SK-N-SH treated with all-trans-retinoic acid at 6 μM for 48 hours (cell line): ENCODE data around the gene GNRH2.

Experiments used
- ATAC-seq: fragments of 200-7000 bp; cut with Tn5 transposase; 3 replicates; pipeline ENCODE4 v1.9.1; 2020; ENCODE audit warnings: mild to moderate bottlenecking, moderate library complexity
- ARNTL ChIP-seq: fragments of 450-650 bp; formaldehyde crosslinking; IDR thresholded peaks from 2 replicates; pipeline ENCODE4 v1.5.0; 2020; ENCODE audit warnings: low read depth, mild to moderate bottlenecking, moderate library complexity, borderline replicate concordance
- BACH2 ChIP-seq: fragments of 250-450 bp; sonication (Bioruptor Pico); IDR thresholded peaks from 2 replicates; pipeline ENCODE4 v1.9.0; 2021; ENCODE audit warnings: mild to moderate bottlenecking, borderline replicate concordance
- CREB5 ChIP-seq: fragments of 250-450 bp; sonication (Bioruptor Pico); IDR thresholded peaks from 2 replicates; pipeline ENCODE4 v1.5.1; 2020; ENCODE audit warnings: low read depth, mild to moderate bottlenecking, moderate library complexity
- ESRRG ChIP-seq: fragments of 250-450 bp; sonication (Bioruptor Pico); IDR thresholded peaks from 2 replicates; pipeline ENCODE4 v1.6.1; 2021; ENCODE audit warnings: mild to moderate bottlenecking
- GLIS3 ChIP-seq: fragments of 250-450 bp; sonication (Bioruptor Pico); IDR thresholded peaks from 2 replicates; pipeline ENCODE4 v1.5.0; 2020; ENCODE audit warnings: mild to moderate bottlenecking, moderate library complexity
- ISL1 ChIP-seq: fragments of 250-450 bp; sonication (Bioruptor Pico); IDR thresholded peaks from 2 replicates; pipeline ENCODE4 v2.1.2; 2022; ENCODE audit warnings: mild to moderate bottlenecking, moderate library complexity
- PPARA ChIP-seq: fragments of 250-450 bp; sonication (Bioruptor Pico); IDR thresholded peaks from 2 replicates; pipeline ENCODE4 v1.5.0; 2020; ENCODE audit warnings: mild to moderate bottlenecking, borderline replicate concordance
- RARB ChIP-seq: fragments of 250-450 bp; sonication (Bioruptor Pico); IDR thresholded peaks from 2 replicates; pipeline ENCODE4 v1.8.0; 2021; ENCODE audit warnings: mild to moderate bottlenecking, moderate library complexity
- SNAI2 ChIP-seq: fragments of 250-450 bp; sonication (Bioruptor Pico); IDR thresholded peaks from 2 replicates; pipeline ENCODE4 v1.5.0; 2020; ENCODE audit warnings: mild to moderate bottlenecking, moderate library complexity
- TCF4 ChIP-seq: fragments of 250-450 bp; sonication (Bioruptor Pico); IDR thresholded peaks from 2 replicates; pipeline ENCODE4 v1.8.0; 2021; ENCODE audit warnings: mild to moderate bottlenecking, moderate library complexity, borderline replicate concordance
- TOX ChIP-seq: fragments of 250-450 bp; sonication (Bioruptor Pico); IDR thresholded peaks from 2 replicates; pipeline ENCODE4 v1.8.0; 2021; ENCODE audit warnings: mild to moderate bottlenecking, moderate library complexity, borderline replicate concordance
- TSHZ2 ChIP-seq: fragments of 250-450 bp; sonication (Bioruptor Pico); IDR thresholded peaks from 2 replicates; pipeline ENCODE4 v1.5.0; 2020; ENCODE audit warnings: mild to moderate bottlenecking, moderate library complexity
- ZC3H10 ChIP-seq: fragments of 250-450 bp; sonication (Bioruptor Pico); IDR thresholded peaks from 2 replicates; pipeline ENCODE4 v1.5.1; 2021; ENCODE audit warnings: mild to moderate bottlenecking, moderate library complexity
- ZFP3 ChIP-seq: fragments of 250-450 bp; sonication (Bioruptor Pico); IDR thresholded peaks from 2 replicates; pipeline ENCODE4 v1.5.0; 2020; ENCODE audit warnings: mild to moderate bottlenecking, moderate library complexity
- ZNF565 ChIP-seq: fragments of 450-650 bp; formaldehyde crosslinking; conservative IDR thresholded peaks from 2 replicates; pipeline ENCODE4 v1.5.0; 2020; ENCODE audit warnings: low read depth, mild to moderate bottlenecking, moderate library complexity
- ZNF70 ChIP-seq: fragments of 450-650 bp; formaldehyde crosslinking; IDR thresholded peaks from 2 replicates; pipeline ENCODE4 v1.5.0; 2020; ENCODE audit warnings: mild to moderate bottlenecking, moderate library complexity
- ZNF8 ChIP-seq: fragments of 450-650 bp; formaldehyde crosslinking; IDR thresholded peaks from 2 replicates; pipeline ENCODE4 v1.5.0; 2020; ENCODE audit warnings: mild to moderate bottlenecking, moderate library complexity
- TF ChIP-seq, protein P1 (sequence below): fragments of 250-450 bp; sonication (Bioruptor Pico); IDR thresholded peaks from 2 replicates; pipeline ENCODE4 v1.5.1; 2021; ENCODE audit warnings: mild to moderate bottlenecking, moderate library complexity
- TF ChIP-seq, protein P2 (sequence below): fragments of 250-450 bp; sonication (Bioruptor Pico); IDR thresholded peaks from 2 replicates; pipeline ENCODE4 v1.8.0; 2020; ENCODE audit warnings: mild to moderate bottlenecking, moderate library complexity, borderline replicate concordance

Gene GNRH2

DNA sequence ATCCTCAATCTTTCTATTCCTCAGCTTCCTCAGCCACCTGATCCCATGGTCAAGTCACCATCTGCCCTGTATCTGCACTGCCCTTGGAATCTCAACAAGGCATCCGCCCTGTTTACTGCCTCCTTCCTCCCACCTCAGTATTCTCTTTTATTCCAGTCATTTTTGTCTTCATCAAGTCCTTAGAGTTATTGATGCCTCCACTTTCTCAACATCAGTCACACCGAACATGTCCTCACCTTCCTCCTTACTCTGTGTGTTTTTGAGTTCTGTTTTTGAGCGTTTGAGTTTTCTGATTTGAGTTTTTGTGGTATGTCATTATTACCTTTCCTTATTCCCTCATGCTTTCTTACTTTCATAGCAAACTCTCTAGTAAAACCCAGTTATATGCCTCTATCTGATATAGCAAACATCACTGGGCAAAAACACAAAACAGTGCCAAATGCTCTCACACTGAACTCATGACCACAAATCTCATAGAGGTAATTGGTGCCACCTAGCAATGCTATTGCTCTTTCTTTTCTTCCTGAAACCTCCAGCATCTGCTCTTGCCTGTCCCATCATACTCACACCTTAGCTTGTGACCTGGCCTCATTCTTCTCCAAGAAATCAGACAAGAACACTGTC lies 11.8 kb upstream of the GNRH2 start:
- TF ChIP-seq CREB5 (CRISPR knock-in tag) = no peak
- TF ChIP-seq ESRRG (CRISPR knock-in tag) = no peak
- ATAC-seq = no peak

DNA sequence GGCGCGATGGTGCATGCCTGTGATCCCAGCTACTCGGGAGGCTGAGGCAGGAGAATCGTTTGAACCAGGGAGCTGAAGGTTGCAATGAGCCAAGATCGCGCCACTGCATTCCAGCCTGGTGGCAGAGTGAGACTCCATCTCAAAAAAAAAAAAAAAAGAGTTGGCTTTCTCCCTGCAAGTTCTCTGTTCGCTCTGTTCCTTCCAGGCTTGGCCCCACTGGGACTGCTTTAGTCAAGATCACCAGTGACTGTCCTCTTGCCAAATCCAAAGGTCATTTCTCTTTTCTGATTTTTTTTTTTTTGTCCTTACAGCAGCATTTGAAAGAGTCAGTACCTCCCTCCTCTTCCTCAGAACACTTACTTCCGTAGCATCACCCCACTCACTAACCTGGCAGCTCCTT lies 10.8 kb upstream of the GNRH2 start:
- no peak for ATAC-seq
- TF ChIP-seq SNAI2 (CRISPR knock-in tag) (no peak), BACH2 (CRISPR knock-in tag) (no peak), TOX (no peak), ESRRG (CRISPR knock-in tag) (no peak), ZNF70 (CRISPR knock-in tag) (no peak), PPARA (no peak), RARB (CRISPR knock-in tag) (no peak), TCF4 (CRISPR knock-in tag) (no peak), ISL1 (CRISPR knock-in tag) (no peak)

DNA sequence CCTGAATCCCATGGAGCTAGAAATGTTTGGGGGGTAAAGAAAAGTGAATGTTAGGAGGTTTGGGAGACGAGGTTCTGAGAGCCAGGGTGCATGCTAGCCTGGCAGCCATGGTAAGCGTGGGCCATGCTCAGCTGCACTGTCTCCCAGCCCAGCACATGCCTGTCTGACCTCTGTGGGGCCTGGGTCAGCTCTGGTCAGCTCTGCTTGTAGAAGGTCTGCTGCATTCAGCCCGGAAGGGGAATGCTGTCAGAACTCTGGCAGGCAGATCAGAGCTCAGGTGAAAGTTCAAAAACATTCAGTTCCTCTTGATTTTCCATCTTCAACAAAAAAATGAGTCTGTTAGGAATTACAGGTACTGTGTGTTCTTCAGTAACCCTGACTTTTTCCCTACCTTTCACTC lies 5.8 kb upstream of the GNRH2 start:
- ATAC-seq = no peak
- TF ChIP-seq, protein P1, sequence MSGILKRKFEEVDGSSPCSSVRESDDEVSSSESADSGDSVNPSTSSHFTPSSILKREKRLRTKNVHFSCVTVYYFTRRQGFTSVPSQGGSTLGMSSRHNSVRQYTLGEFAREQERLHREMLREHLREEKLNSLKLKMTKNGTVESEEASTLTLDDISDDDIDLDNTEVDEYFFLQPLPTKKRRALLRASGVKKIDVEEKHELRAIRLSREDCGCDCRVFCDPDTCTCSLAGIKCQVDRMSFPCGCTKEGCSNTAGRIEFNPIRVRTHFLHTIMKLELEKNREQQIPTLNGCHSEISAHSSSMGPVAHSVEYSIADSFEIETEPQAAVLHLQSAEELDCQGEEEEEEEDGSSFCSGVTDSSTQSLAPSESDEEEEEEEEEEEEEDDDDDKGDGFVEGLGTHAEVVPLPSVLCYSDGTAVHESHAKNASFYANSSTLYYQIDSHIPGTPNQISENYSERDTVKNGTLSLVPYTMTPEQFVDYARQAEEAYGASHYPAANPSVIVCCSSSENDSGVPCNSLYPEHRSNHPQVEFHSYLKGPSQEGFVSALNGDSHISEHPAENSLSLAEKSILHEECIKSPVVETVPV (CRISPR knock-in tag) = no peak

GRCh38 chr20:3038454-3038853 lies 5.0 kb upstream of the GNRH2 start:
- no peak for TF ChIP-seq ISL1 (CRISPR knock-in tag)
- no peak for TF ChIP-seq CREB5 (CRISPR knock-in tag)
- TF ChIP-seq, protein P1 (CRISPR knock-in tag) = no peak
- no peak for TF ChIP-seq ZNF70 (CRISPR knock-in tag)
- no peak for TF ChIP-seq ZNF565 (CRISPR knock-in tag)
- TF ChIP-seq BACH2 (CRISPR knock-in tag) = no peak
- no peak for TF ChIP-seq ZFP3 (CRISPR knock-in tag)
- no peak for TF ChIP-seq GLIS3 (CRISPR knock-in tag)
- TF ChIP-seq ARNTL (CRISPR knock-in tag) = no peak
- TF ChIP-seq PPARA = no peak
- no peak for TF ChIP-seq SNAI2 (CRISPR knock-in tag)
- TF ChIP-seq ZC3H10 (CRISPR knock-in tag) = no peak
- no peak for TF ChIP-seq TOX
- TF ChIP-seq, protein P2, sequence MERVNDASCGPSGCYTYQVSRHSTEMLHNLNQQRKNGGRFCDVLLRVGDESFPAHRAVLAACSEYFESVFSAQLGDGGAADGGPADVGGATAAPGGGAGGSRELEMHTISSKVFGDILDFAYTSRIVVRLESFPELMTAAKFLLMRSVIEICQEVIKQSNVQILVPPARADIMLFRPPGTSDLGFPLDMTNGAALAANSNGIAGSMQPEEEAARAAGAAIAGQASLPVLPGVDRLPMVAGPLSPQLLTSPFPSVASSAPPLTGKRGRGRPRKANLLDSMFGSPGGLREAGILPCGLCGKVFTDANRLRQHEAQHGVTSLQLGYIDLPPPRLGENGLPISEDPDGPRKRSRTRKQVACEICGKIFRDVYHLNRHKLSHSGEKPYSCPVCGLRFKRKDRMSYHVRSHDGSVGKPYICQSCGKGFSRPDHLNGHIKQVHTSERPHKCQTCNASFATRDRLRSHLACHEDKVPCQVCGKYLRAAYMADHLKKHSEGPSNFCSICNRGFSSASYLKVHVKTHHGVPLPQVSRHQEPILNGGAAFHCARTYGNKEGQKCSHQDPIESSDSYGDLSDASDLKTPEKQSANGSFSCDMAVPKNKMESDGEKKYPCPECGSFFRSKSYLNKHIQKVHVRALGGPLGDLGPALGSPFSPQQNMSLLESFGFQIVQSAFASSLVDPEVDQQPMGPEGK (CRISPR knock-in tag) = no peak
- no peak for TF ChIP-seq ZNF8
- no peak for TF ChIP-seq TSHZ2 (CRISPR knock-in tag)
- no peak for ATAC-seq
